DMS153 treated with DMSO at 0.1 percent for 48 hours (cell line): ENCODE measurements around the gene ITPK1.

Source experiments
- DNase-seq: peaks from one replicate; lab custom pipeline; 2025; ENCODE audit not compliant: unreplicated experiment; lab: John Stamatoyannopoulos, UW

Gene ITPK1

DNA sequence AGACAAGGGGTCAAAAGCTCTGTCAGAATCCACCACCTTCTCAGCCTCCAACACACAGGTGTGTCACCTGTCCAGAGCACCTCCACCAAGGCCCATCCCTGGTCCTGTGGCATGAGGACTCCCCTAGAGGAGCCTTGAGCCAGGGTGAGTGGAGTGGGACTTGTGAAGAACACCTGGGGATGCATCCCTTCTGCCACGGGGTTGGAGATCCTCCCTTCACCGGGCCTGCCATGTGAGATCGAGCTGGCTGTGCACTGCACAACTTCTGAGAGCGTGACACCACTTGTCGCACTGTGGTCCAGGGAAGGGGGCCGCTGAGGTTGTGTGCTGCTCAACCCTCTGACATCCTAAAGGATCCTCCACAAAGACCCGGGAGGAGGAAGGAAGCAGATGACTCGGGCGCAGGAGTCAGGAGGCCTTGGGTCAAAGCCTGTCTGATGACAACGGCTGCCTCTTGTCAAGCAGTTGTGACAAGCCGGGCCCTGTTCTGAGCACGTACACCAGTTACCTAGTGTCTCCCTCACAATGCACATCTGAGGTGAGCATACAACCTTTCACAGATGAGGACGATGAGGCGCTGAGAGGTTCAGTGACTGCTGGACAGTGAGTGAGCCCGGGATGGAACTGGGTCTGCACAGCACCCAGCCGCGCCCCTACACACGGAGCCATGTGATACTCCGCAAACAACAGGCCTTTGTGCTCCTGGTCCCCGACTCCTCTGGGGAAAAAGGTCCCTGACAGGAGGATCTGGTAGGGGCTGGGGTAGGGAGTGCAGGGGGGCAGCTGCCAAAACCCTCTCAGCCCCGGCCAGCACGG, 157.1 kb downstream of the ITPK1 start:
- no peak for DNase-seq

DNA sequence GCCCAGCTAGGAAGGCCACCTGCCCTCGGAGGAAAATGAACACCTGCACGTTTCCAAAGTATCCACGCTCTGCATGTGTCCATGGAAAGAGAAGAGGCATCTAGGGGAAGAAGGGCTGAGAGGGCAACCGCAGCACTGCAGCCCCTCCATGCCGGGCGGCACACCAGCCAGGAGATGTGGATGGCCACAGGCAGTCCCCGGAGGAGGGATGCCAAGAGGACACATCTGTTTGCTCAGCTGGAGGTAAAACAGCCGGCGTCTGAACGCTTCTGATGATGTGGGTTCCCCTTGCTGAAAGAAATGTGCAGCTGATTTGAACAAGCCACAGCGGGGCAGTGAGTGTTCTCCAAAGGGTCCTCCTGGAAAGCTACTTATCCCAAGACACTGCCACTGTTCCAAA, 158.8 kb downstream of the ITPK1 start:
- no peak for DNase-seq

DNA sequence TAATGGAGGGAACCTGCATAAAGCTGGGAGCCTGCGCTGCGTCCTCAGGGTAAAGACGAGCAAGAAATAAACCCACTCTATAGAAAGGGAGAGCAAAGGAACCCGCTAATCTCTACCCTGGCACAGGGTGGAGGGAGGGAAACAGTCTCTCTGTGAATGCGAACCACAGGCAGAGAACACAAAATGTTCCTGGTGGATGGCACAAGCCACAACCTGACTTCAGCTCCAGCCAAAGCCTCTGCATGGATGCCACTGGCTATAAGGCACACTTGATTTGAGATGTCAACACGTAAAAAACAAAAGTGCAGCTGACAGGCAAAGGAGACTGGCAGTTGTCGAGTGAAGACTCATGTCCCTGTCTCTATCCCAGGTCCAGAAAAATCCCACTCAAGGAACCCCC, 160.3 kb downstream of the ITPK1 start:
- DNase-seq, result no peak

DNA sequence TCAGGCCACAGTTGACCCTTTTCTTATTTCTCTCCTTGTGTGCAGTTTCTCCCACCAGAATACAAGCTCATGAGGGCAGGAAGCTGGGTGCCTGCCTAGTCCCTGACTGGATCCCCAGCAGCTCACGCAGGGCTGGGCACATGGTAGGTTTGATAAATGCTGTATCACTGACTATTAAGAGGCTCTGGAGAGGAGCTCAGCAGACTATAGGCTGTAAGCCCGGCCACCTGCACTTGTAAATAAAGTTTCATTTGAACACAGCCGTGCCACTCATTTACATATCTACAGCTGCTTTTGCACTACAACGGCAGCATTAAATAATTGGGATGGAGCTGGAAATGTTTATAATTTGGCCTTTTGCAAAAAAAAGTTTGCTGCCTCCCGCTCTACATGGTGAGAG, 160.8 kb downstream of the ITPK1 start:
- DNase-seq, result no peak

DNA sequence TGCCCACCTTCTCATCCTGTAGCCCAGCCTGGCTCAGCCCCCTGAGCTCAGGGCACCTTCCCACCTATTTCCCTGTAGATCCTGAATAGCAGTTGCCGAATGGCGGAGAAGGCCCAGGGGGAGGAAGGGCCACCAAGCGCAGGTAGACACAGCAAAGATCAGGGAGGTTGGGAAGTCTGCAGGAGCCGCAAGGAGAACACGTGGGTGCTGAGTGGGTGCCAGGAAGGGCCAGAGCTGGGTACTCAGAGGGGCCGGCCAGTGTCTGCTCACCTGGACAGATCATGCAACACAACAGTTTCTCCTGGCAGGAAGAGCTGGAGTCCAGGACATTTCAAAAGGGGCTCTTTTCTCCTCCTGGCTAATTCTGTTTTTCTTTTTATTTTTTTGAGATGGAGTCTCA, 162.2 kb downstream of the ITPK1 start:
- no peak for DNase-seq

DNA sequence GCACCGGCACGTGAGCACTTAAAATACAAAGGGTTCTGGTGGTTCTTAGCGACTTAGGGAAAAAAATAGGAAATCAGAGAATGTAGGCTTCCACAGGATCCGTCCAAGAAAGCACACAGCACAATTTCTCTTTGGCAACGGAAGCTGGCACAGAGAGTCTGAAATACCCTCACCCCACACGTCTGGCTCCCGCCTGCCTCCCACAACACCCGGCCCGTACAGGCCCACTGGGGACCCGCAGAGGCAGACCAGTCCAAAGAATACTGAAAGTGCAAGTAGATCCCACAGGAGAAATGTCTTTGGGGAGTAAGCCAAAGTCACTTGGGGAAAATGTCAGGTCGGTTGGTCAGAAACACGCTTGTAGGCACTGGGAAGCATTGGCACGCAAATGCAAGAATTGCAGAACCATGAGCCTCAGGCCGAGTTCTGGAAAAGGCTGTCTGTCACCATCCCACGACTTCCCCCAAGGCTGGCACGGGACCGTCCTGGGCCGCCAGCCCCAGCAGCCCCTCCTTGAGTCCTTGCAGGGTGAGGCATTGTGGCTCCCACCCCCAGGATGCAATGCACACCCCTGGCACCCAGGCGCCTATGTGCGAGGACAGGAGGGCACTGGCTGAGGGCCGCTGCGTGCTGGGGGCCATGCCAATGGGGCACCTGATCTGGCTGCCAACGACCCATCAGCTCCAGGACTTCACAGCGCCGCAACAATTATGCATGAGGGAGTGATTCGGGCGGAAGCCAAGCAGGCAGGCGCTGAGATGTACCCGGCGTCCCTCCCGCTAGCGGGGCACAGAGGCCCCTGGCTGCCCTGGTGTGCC, 163.0 kb downstream of the ITPK1 start:
- no peak for DNase-seq

DNA sequence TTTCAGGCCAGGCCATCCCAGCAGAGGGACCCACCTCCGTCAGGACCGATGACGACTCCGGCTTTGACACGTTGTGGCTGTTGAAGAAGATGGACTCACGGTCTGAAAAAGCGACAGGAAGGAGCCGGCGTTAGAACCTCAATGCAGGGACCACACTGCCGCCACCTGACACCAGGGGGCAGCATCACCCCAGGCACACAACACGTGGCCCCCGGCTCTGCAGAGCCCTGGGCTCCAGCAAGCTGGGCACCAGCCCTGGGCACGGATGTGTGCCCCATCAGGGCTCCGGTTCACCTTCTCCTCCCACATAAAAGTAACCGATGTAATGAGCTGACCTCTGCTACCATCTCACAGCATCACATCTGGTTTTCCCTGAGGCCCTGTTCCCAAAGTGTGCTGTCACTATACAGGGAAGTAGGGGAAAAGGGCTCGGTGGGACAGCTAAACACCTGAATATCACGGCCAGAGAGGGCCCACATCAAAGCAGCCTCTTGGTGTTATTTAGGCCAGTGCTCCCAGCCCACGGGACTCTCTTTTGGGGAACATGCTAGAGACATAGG, 163.7 kb downstream of the ITPK1 start:
- peak; percentile 42 for DNase-seq

DNA sequence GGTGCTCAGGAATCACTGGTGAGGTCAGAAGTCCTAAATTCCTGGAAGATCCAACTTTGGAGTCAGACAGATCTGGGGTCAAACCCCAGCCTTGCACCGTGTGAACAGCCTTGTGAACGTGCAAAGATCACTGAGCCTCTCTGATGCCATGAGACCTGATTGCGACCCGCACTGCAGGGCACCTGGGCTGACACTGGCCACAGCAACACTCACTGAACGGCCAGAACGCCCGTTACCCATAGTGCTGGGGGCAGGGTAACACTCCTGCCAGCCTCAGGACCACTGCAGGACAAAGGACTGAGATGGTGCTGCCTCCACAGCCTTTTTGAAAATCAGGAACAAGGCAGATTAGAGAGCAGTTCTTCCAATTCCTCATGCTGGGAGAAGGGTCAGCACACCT, 164.5 kb downstream of the ITPK1 start:
- DNase-seq, result no peak

DNA sequence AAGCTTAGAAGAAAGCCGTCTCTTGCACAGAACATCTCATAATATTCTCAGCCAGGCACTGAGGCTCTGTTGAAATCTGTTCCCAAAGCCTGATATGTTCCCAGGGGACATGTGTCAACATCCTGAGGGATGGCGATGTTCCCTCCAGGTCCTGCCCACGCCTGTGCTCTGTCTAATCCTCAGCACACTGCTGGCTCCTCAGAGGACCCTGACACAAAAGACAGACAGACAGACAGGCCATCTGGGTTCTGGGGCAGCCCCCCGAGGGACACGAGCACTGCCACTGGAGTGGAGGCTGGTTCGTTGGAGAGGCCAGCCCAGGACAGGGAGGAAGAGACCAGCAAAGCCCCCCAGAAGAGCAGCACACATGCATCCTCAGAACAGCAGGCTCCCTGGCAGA, 165.0 kb downstream of the ITPK1 start:
- DNase-seq, result no peak

DNA sequence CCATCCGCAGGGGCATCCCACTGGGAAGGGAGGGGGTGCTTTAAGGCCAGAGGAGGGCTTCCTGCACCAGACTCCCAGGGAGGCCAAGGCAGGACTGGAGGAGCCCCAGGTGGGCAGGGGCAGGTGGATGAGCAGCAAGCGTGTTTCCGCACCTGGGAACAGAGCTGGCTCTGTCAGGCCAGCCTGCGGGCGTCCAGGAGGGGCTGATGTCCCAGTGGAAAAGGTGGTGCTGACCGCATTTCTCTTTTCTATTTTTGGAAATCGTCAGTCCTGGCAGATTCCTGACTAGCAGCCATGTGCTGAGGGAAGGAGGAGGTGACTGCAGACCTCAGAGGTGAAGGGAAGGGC, 165.6 kb downstream of the ITPK1 start:
- no peak for DNase-seq

DNA sequence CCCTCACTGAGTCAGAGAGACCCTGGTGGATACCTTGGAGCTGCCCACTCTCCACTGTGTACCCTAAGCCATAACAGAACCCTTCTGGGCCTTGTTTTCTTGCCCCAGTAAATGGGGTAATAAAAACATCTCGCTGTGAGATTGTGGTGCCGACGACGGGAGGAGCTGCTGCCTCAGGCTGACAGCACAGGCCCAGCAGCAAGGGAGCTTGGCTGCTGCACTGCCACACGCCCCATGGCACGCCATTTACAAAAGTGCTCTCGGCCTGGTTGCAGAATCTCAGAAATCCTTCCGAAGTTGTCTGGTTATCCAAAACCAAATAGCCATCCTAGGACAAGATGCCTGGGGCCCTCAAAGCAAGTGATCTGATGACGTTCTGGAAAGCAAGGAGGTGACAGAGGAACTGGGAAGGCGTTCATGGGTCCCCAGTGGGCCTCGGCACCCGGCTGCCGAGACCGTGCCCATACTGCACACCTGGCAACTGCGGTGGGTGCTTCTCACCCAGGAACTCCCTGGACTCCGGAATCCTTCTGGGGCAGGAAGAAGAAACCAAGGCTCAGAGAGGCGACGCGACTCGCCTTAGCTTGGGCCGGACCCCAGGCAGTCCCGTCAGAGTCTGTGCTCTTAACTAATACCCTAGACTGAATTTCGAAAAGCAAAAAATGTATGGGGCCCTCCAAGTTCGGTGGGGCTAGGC, 166.1 kb downstream of the ITPK1 start:
- no peak for DNase-seq

DNA sequence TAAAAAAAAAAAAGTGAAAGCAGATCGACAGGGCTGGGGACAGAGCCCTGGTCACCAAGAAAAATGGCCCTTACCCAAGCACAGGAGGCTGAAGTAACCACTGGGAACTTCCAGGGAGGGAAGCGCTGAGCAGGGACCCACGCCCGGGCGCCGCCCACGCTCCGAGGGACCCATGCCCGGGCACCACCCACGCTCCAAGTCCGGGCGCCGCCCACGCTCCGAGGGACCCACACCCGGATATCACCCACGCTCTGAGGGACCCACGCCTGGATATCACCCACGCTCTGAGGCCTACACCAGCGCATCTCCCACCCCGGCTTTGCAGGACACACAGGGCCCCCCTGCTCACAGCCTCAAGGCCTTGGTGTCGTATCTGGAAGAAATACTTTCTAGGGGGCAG, 167.1 kb downstream of the ITPK1 start:
- DNase-seq, result no peak

DNA sequence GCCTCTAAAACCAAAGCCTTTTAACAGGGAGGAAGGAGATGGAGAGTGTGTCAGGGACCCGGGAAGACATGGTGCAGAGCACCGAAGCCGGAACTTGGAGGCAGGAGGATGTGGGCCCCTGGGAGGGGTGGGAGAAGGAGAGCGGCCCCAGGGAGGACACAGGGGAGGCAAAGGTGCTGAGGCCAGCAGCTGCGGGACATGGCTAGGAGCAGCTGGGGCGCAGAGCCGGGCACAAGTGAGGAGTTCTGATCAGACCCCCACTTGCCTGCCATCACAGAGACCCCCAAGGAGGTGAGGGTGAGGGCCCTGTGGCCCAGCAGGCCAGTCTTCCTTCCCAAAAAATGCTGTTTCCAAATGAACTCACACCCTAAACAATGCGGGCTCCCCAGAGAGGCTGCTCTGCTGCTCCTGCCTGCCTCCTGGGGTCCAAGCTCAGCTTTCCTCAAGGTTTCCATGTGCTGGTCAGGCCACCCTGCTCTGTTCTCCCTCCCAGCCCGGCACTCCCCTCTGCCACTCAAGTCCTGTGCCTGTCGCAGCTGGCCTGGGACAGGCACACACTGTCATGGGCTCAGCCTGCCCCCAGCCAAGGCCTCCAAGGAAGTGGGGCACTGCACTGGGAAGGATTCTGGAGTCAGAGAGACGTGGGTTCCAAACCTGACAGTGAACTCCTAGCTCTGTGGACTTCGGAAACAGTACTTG, 168.7 kb downstream of the ITPK1 start:
- DNase-seq, result no peak

DNA sequence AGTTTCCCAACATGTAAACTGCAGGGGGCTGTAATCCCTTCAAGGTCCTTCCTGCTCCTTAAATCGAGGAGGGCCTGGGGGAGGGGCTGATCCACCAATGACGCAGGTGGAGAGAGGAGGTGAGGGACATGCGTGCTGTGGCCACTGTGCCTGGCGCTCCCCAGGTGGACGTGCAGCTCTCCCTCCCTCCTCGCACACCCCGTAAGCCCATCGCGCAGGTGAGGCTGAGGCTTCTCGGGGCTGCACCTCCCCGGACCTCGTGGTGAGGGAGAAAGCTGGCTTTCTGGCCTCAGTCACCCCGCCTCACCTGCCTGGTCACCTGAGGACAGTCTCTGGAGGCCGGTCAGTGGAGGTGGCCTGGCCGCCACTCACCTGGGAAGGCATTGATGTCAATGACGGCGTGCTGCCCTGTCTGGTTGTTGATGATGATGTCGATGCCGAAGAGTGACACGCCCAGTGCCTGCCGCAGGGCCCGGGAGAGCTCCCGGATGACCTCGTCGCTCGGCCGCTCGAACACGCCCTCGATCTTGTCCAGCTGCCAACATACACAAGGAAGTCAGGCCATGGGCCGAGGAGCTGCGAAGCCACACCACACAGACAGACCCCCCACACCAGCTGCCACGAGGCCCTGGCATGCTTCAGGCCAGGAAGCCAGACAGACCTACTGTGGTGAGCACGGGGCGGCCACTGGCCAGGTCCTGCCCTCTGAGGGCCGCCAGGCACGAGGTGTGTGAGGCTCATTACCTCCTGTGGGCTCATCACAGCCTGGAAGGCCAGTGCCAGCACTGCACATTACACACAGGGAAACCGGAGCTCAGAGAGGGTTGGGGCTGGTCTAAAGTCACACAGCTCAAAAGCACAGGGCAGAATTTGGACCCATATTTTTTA, 169.5 kb downstream of the ITPK1 start:
- peak; percentile 80 for DNase-seq

DNA sequence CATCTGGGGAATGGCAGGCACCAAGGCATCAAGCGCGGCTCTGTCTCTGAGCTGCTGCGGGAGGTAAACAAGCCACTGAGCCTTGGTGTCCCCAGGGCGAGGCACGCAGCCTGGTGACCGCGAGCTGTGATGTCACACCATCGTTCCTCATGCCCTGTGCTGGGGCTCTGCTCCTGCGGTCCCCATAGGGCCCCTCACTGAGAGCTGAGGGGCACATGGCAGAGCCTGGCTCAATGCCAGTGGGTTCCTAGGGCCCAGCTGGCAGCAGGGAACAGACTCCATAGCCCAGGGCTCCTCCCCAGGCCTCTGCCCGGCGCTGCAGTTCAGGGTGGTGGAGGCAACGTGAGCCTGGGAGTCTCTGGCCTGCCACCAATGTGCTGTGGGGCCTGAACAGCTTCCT, 170.2 kb downstream of the ITPK1 start:
- no peak for DNase-seq

DNA sequence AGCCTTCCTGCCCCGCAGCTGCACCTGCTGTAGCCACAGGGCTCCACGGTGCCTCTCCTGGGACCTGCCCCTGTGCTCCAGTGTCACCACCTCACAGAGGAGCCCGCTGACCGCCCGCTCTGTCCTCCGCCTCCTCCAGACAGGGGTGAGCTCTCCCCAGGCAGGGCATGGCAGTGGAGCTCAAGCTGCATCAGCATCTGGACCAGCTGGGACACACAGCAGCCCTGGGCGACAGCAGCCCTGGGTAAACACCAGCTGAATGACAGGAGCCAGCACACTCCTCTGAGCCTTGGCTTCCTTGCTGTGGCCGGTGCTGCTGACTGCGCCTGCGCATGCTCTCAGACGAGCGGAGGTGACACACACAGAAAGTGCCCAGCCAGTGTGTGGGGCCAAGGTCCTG, 170.7 kb downstream of the ITPK1 start:
- DNase-seq, result peak; percentile 83

DNA sequence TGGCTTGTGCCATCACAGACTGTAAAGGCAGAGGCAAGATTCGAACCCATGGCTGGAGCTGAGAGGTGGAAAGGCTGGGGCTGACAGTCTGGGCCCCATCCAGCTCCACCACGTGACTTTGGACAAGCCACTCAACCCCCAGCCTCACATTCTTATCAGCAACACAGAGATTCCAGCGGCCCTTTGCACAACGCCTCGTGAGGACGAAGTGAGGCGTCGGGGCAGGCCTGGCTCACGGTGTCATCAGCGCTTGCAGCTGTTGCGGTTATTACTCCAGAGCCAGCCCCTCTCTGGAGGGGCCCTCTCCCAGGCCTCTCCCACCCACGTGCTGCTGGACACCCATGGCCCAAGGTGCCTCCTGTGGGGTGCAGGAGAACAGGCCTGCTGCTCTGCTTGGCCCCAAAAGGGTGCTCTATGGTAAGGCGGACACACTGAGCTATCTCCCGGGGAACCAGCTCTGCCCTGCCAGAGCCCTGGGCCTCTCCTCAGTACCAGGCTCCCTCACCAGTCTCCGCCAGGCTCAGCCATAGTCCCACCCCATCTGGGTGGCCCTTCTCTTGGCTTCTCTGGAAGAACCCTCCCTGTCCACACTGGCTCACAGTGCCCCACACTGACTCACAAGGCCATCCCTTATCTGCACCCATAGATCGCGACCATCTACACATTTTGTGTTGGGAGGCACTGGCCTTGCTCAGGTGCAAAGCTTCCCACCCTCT, 171.7 kb downstream of the ITPK1 start:
- no peak for DNase-seq

DNA sequence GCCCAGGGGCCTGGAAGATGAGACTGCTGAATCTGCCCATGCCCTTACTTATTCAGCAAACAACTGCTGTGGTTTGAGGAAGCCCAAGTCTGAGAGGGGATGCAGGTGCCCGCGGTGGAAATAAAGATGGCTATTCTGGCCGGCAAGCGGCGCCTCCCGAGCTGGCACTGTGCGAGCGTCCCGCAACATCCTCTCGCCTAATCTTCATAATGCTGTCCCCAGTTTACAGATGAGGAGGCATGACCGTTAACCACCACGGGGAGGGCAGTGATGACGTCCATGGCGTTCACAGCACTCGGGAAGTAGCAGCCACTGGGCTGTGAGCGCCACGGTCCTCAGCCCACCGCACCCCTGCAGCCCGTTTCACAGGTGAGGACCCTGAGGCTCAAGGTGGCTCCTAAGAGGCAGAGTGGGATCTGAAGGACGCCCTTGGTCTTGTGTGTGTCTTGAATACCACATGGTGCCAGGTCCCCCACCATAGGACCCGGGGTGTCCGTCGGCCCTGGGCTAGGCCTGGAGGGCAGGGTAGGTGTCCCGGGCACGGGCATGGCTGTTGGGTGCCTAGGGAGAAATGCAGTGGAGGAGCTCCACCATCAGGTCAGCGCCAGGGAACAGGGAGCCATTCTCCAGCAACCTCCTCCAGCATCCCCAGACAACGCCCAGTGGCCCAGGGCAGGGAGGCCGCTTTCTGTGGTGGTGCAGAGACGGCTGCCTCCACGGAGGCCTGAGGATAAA, 172.6 kb downstream of the ITPK1 start:
- DNase-seq, result no peak

DNA sequence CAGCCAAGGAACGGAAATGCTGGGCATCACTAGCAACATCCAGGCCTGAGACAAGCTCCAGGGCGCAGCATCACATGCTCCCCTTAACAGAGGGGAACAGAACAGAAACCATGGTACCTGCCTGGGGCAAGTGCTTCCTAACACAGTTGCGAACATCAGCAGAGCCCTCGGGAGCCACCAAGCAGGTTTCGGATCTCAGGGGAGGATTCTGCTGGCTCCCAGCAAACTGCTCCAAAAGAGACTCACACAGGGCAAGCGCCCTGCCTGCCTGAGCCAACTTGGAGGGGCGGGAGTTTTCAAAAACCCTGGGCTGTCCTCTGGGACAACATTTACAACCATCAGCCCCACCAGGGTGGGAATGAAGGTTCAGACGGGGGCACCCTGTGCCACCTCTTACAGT, 173.1 kb downstream of the ITPK1 start:
- no peak for DNase-seq
